Common myeloid progenitor, CD34-positive (primary cell): ENCODE results near the gene LIG1.

ENCODE experiments used
- CTCF ChIA-PET: fragments of 350-600 bp; sonication (Branson Sonifier 250); formaldehyde crosslinking; loops from one replicate; lab custom pipeline; 2021; ENCODE audit warnings: antibody characterized with exemption; lab: Charles Lee
- POLR2A ChIA-PET: fragments of 350-600 bp; sonication (Branson Sonifier 250); formaldehyde crosslinking; loops from one replicate; lab custom pipeline; 2021; ENCODE audit warnings: antibody characterized with exemption; lab: Charles Lee
- DNase-seq, 3 donors: peaks; one replicate each; pipeline versions ENCODE4 v3.0.0 to v3.0.0-alpha.2; 2013
- H3K27ac ChIP-seq, 2 experiments: 1 replicate in 1 of 2; 2 replicates in 1 of 2; pipeline ENCODE4 v1.7.0; 2013; ENCODE audit warnings: inconsistent platforms in 2 of 2, low read length in 2 of 2, mild to moderate bottlenecking in 2 of 2, low read depth in 1 of 2, moderate library complexity in 1 of 2; ENCODE audit not compliant: severe bottlenecking in 2 of 2, insufficient read depth in 1 of 2, poor library complexity in 1 of 2
- H3K27me3 ChIP-seq, 5 experiments: replicated peaks in 2 of 5; 1 replicate in 3 of 5; 2 replicates in 2 of 5; pipeline versions ENCODE4 v1.6.1 to v1.7.0; 2013; ENCODE audit warnings: low read length in 4 of 5, mild to moderate bottlenecking in 2 of 5, moderate library complexity in 2 of 5, inconsistent platforms in 1 of 5; ENCODE audit not compliant: insufficient read depth in 5 of 5, control insufficient read depth in 4 of 5
- H3K36me3 ChIP-seq, 4 experiments: 1 replicate in 2 of 4; 2 replicates in 2 of 4; pipeline versions ENCODE4 v1.6.1 to v1.7.0; 2013; ENCODE audit warnings: low read length in 3 of 4, control low read depth in 1 of 4, mild to moderate bottlenecking in 1 of 4; ENCODE audit not compliant: control insufficient read depth in 4 of 4, insufficient read depth in 4 of 4
- H3K4me1 ChIP-seq, 4 experiments: 1 replicate in 3 of 4; 2 replicates in 1 of 4; pipeline versions ENCODE4 v1.6.1 to v1.7.1; 2013; ENCODE audit warnings: low read length in 3 of 4, mild to moderate bottlenecking in 3 of 4, control low read depth in 1 of 4, inconsistent platforms in 1 of 4, moderate library complexity in 1 of 4; ENCODE audit not compliant: control insufficient read depth in 4 of 4, insufficient read depth in 4 of 4; ENCODE audit errors: control extremely low read depth in 1 of 4
- H3K4me3 ChIP-seq, 7 experiments: 1 replicate in 4 of 7; 2 replicates in 3 of 7; pipeline versions ENCODE4 v1.5.1 to v1.7.0; 2013; ENCODE audit warnings: mild to moderate bottlenecking in 7 of 7, low read length in 6 of 7, moderate library complexity in 6 of 7, inconsistent platforms in 2 of 7, low read depth in 2 of 7, control low read depth in 1 of 7; ENCODE audit not compliant: insufficient read depth in 4 of 7, control insufficient read depth in 1 of 7; ENCODE audit errors: extremely low read depth in 1 of 7
- H3K9me3 ChIP-seq, 5 experiments: 1 replicate in 4 of 5; 2 replicates in 1 of 5; pipeline versions ENCODE4 v1.6.1 to v1.7.1; 2013; ENCODE audit warnings: low read length in 4 of 5, mild to moderate bottlenecking in 2 of 5, inconsistent platforms in 1 of 5, low read depth in 1 of 5, moderate library complexity in 1 of 5; ENCODE audit not compliant: control insufficient read depth in 4 of 5, insufficient read depth in 2 of 5; ENCODE audit errors: control extremely low read depth in 1 of 5
- WGBS: methylation state at CpG from one replicate; pipeline ENCODE4 v1.1.5; 2013; ENCODE audit not compliant: insufficient coverage; 5-methylcytosine and 5-hydroxymethylcytosine counted together

The LIG1 gene

DNA sequence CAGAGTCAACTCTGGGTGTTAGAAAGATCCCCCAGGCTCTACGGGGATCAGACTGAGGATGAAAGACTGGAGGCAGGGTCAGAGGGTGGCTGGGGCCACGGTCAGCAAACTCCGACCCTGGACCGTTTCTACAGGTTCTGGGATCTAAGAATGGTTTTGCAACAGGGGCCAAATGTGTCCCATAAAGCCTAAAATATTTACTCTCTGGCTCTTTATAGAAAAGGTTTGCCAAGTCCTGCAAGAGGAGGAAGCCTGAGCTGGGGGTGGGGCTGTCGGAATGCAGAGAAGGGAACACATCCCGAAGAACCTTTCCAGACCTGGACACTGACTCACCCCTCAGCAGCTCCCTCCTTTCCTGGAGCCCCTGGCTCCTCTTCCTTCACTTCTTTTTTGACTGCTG, 20.7 kb downstream of the LIG1 start:
- no peak for DNase-seq
- Histone ChIP-seq H3K4me3 (no peak overlapping the region), H3K27ac (no peak overlapping the region), H3K4me1 (no peaks in the 10 kb centered on the region), H3K9me3 (no peaks in the 10 kb centered on the region), H3K36me3 (peaks cover 12 to 69% (median 35%) of the 10 kb centered on the region in 4 experiments), H3K27me3 (no peaks in the 10 kb centered on the region)
- CTCF ChIA-PET = interaction anchor here (1.2 to 7.4 kb wide), 2 partner anchors 15 to 40 kb away, joined by 4 to 85 read pairs; partner anchors contain the start of gene PLA2G4C
- POLR2A ChIA-PET = interaction anchor here (0.7 kb wide), 1 partner anchor 63 kb away, joined by 8 read pairs; no protein-coding TSS in a partner anchor
- 83% methylated on average over 4 of the region's 6 CpGs for WGBS

DNA sequence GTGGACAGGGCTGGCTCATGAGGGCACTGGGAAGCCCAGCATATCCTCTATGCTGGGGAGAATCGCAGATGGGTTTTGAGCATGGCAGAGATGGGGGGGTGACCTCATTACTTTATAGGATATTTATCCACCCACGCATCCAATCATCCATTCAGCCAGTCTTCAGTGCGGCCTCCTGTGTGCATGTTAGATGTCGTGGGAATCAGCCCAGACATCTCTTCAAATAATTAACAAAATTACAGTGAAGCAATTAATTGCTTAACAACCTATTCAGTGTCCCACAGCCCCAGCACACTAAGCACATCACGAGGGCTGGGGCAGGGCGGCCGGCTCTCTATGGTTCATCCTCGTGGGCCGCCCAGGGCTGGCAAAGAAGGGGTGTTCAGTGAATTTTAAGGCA, 21.6 kb downstream of the LIG1 start:
- Histone ChIP-seq H3K9me3 (no peaks in the 10 kb centered on the region), H3K27me3 (no peaks in the 10 kb centered on the region), H3K27ac (no peak overlapping the region), H3K4me3 (no peak overlapping the region), H3K4me1 (no peaks in the 10 kb centered on the region), H3K36me3 (peaks cover 12 to 69% (median 36%) of the 10 kb centered on the region in 4 experiments)
- 90% methylated on average over 7 of the region's 9 CpGs for WGBS
- no peak for DNase-seq
- POLR2A ChIA-PET = no interaction called here
- CTCF ChIA-PET = interaction anchor here (0.9 kb wide), 1 partner anchor 184 kb away, joined by 4 read pairs; no protein-coding TSS in a partner anchor

DNA sequence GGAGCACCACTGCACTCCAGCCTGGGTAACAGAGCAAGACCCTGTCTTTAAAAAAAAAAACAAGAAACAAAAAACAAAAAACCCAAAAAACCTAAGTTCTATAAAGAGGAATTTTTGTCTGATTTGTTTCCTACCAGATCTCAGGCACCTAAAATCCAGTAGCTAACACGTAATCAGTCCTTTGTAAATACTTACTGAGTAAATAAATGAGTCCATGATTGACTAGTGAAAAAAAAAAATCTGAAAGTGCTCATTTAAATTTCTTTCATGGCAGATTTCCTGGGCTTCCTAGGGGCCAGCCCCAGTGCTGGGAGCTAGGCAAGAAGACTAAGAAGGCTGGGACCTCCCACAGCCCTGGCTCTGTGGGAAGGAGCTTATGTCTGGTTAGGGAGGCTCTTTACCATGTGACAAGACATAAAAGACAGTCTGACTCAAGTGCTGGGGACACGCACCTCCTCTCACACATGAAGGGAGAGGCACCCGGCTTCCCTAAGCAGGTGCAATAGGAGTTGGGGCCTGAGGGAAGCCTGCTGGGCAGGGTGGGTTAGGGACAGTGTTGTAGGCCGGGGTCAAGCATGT, 22.5 kb downstream of the LIG1 start:
- DNase-seq = no peak
- Histone ChIP-seq H3K27me3 (no peaks in the 10 kb centered on the region), H3K9me3 (no peaks in the 10 kb centered on the region), H3K4me1 (no peaks in the 10 kb centered on the region), H3K4me3 (no peak overlapping the region), H3K27ac (no peak overlapping the region), H3K36me3 (peaks cover 14 to 77% (median 41%) of the 10 kb centered on the region in 4 experiments)
- ChIA-PET POLR2A (no interaction called here), CTCF (interaction anchor here (0.8 to 1.0 kb wide), 4 partner anchors 10 to 184 kb away, joined by 3 read pairs; no protein-coding TSS in a partner anchor)
- 100% methylated on average over 1 of the region's 4 CpGs for WGBS

DNA sequence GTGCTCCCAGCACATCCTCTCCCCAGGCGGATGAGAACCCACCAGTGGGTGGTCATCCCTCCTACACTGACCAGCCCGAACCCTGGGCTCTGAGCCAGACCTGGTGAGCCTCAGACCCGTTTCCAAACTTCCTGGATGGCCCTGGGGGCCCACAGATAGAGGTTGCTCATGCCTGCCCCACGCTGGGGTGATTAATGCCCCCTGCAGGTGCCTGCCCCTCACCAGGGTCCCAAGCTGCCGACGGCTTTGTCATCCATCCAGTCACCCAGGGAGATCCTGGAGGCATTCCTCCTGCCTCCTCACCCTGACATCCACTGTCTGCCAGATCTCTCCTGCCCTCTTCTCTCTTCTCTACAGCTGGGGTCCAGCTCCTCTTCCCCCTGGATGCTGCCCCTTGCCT, 31.1 kb downstream of the LIG1 start:
- POLR2A ChIA-PET = interaction anchor here (1.6 kb wide), 1 partner anchor 31 kb away, joined by 4 read pairs; no protein-coding TSS in a partner anchor
- WGBS = 86% methylated on average over 6 of the region's 6 CpGs
- CTCF ChIA-PET = interaction anchor here (1.6 kb wide), 1 partner anchor 29 kb away, joined by 4 read pairs; the partner anchor contains the start of gene PLA2G4C

DNA sequence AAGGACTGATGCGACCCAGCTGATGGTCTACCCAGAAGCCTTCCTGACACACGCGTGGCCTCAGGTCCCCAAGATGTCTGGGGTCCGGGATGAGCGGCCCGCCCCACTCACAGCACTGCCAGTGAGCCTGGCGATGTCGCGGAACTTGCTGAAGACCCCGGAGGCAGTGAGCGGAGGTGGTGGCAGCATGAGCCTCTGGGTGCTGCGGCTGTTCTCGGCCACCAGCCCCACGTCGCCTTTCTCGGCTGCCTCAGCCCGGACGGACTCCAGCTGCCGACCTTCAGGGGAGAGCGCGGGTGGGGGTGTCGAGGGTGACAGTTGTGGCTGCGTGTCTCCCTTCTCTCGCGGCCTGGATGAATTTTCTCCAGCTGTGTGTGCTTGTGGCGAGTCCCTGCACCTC, 32.7 kb downstream of the LIG1 start:
- H3K36me3 ChIP-seq = peaks cover 4 to 87% (median 41%) of the 10 kb centered on the region in 4 experiments
- no peak overlapping the region for H3K4me3 ChIP-seq
- ChIA-PET POLR2A (no interaction called here), CTCF (interaction anchor here (1.1 to 1.5 kb wide), 2 partner anchors 10 to 29 kb away, joined by 3 read pairs; no protein-coding TSS in a partner anchor)
- no peaks in the 10 kb centered on the region for H3K9me3 ChIP-seq
- WGBS = 96% methylated on average over 25 of the region's 26 CpGs
- no peaks in the 10 kb centered on the region for H3K27me3 ChIP-seq
- H3K4me1 ChIP-seq = no peaks in the 10 kb centered on the region
- no peak overlapping the region for H3K27ac ChIP-seq
- DNase-seq = no peak

More for the DNA sequence above, 31.1 kb downstream of the LIG1 start:
- Histone ChIP-seq H3K4me1 (no peaks in the 10 kb centered on the region), H3K4me3 (no peak overlapping the region), H3K36me3 (peaks cover 2 to 87% (median 40%) of the 10 kb centered on the region in 4 experiments), H3K9me3 (no peaks in the 10 kb centered on the region), H3K27ac (no peak overlapping the region), H3K27me3 (no peaks in the 10 kb centered on the region)
- no peak for DNase-seq

DNA sequence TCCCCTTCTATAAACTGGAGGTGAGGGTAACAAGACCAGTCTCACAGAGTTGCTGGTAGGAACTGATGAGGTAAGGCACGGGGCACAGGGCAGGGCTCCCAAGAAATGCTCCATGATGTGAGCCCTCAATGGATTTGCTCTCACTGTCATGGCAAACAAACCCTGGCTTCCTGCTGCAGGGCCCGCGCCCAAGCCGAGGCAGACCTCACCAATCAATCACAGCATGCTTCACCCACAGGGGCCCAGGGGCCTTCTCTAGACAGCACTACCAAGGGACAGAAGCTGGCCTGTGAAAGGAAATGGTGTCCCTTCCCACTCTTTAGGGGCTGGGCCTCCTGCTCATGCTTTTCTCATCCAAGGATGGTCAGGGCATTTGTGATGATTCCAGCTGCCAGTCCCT, 33.6 kb downstream of the LIG1 start:
- Histone ChIP-seq H3K36me3 (peaks cover 4 to 88% (median 42%) of the 10 kb centered on the region in 4 experiments), H3K4me1 (no peaks in the 10 kb centered on the region), H3K27me3 (no peaks in the 10 kb centered on the region), H3K4me3 (no peak overlapping the region), H3K9me3 (no peaks in the 10 kb centered on the region), H3K27ac (no peak overlapping the region)
- DNase-seq = no peak
- WGBS = 96% methylated on average over 4 of the region's 4 CpGs
- ChIA-PET CTCF (no interaction called here), POLR2A (no interaction called here)

DNA sequence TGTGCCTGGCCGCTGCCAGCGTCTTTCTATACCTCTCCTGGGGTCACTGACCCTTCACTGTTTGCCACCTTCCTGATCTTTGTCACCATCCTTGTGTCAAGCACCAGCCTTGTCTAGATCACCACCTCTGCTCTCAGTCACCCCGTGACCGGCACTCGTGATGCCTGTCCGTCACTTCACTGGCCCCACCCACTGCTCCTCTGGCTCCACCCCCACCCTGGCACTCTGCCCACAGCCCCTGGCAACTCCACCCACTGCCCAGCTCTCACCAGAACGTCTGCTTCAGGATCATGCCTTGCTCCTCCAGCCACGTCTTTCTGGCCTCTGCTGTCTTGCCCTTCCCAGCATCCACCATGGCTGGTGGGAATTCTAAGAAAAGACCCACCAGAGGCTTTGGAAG, 34.7 kb downstream of the LIG1 start:
- H3K36me3 ChIP-seq = peaks cover 5 to 89% (median 47%) of the 10 kb centered on the region in 4 experiments
- 88% methylated on average over 8 of the region's 8 CpGs for WGBS
- H3K27ac ChIP-seq = no peak overlapping the region
- H3K27me3 ChIP-seq = no peaks in the 10 kb centered on the region
- no peak overlapping the region for H3K4me3 ChIP-seq
- no peaks in the 10 kb centered on the region for H3K9me3 ChIP-seq
- DNase-seq = no peak
- H3K4me1 ChIP-seq = no peaks in the 10 kb centered on the region
- ChIA-PET POLR2A (no interaction called here), CTCF (interaction anchor here (0.7 kb wide), 1 partner anchor 17 kb away, joined by 3 read pairs; no protein-coding TSS in a partner anchor)
